HUES6 (cell line): Measurements from ENCODE around the gene ZNF567.

Source experiments
- H3K27ac ChIP-seq: 2 replicates; pipeline ENCODE4 v1.7.0; 2013; ENCODE audit warnings: low read depth, mild to moderate bottlenecking, low read length, inconsistent platforms
- H3K27me3 ChIP-seq: 2 replicates; pipeline ENCODE4 v1.6.1; 2013; ENCODE audit warnings: low read length; ENCODE audit not compliant: control insufficient read depth, insufficient read depth
- H3K36me3 ChIP-seq: 2 replicates; pipeline ENCODE4 v1.6.1; 2013; ENCODE audit warnings: low read length; ENCODE audit not compliant: control insufficient read depth, insufficient read depth
- H3K4me1 ChIP-seq: 2 replicates; pipeline ENCODE4 v1.6.1; 2013; ENCODE audit warnings: low read length; ENCODE audit not compliant: control insufficient read depth, insufficient read depth
- H3K4me3 ChIP-seq: 2 replicates; pipeline ENCODE4 v1.5.1; 2013; ENCODE audit warnings: low read depth, low read length
- H3K9ac ChIP-seq: one replicate; pipeline ENCODE4 v1.6.1; 2013; ENCODE audit warnings: mild to moderate bottlenecking, low read length
- H3K9me3 ChIP-seq: 2 replicates; pipeline ENCODE4 v1.6.1; 2013; ENCODE audit warnings: low read depth, low read length; ENCODE audit not compliant: control insufficient read depth, insufficient read depth

ZNF567 gene

DNA sequence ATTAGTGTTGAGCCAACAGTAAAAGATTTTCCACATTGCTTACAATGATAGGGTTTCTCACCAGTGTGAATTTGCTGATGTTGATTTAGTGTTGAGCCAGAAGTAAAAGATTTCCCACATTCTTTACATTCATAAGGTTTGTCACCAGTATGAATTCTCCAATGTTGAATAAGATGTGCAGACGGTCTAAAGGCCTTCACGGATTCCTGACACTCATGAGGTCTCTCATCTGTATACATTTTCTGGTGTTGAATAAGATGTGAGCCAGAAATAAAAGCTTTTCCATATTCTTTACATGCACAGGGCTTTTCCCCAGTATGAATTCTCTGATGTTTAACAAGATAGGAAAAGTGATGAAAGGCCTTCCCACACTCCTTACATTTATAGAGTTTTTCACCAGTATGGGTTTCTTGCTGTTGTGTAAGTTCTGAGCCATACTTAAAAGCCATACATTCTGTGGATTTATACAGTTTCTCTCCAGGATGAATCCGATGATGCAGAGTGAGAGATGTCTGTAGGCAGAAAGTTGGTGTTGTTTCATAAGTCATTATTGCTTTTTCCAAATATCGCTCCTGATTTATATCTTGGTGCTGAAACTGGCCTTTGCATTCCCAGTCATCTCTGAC, 62.8 kb downstream of the ZNF567 start:
- no peak overlapping the region for H3K9ac ChIP-seq
- H3K4me3 ChIP-seq: peak overlapping the region; percentile 35
- H3K27me3 ChIP-seq: no peaks in the 10 kb centered on the region
- H3K9me3 ChIP-seq: peaks cover 94% of the 10 kb centered on the region
- H3K36me3 ChIP-seq: peaks cover 93% of the 10 kb centered on the region
- no peaks in the 10 kb centered on the region for H3K4me1 ChIP-seq
- H3K27ac ChIP-seq: no peak overlapping the region
